Measurements from ENCODE around the gene PTPRJ.

- TF ChIP-seq POLR2A (IDR thresholded peaks at IDR 0.05) (no peak), CTCF (IDR thresholded peaks at IDR 0.05) (no peak)
Measured at GRCh38 chr11:48107188-48107704, 126.9 kb downstream of the PTPRJ start.

Measured in right lobe of liver (tissue), 4 donors.